H1 (cell line): ENCODE data around the gene PAGE2B. TPM values are rescaled to one million over a fixed set of nuclear protein-coding genes. Genes with fewer than 3 reads are reported as not detected.

Experiments used
- CTCF ChIA-PET: fragments of 300-600 bp; sonication (Branson Sonifier 250); formaldehyde crosslinking; loops from one replicate; lab custom pipeline; 2021; ENCODE audit not compliant: partially characterized antibody; lab: Charles Lee
- POLR2A ChIA-PET: fragments of 300-600 bp; sonication (Branson Sonifier 250); formaldehyde crosslinking; loops from one replicate; lab custom pipeline; 2021; ENCODE audit warnings: inconsistent platforms; ENCODE audit not compliant: partially characterized antibody; lab: Charles Lee
- DNase-seq, 2 experiments: peaks; one replicate each; pipeline versions ENCODE4 v3.0.0 to v3.0.0-alpha.2; 2010 to 2022; ENCODE audit warnings: low spot score in 2 of 2, low read depth in 1 of 2, mixed read lengths in 1 of 2
- FAIRE-seq: peaks from 2 replicates; lab custom pipeline; 2011; peaks lifted over from hg19 to GRCh38; lab: Jason Lieb, UNC
- H2AFZ ChIP-seq: 2 replicates; pipeline ENCODE4 v1.8.1; 2012; ENCODE audit warnings: low read length, inconsistent platforms
- H2AK5ac ChIP-seq: 2 replicates; pipeline ENCODE4 v1.6.1; 2013; ENCODE audit warnings: low read depth, low read length
- H2BK120ac ChIP-seq: replicated peaks from 2 replicates; pipeline ENCODE3; 2013; ENCODE audit warnings: low read depth, low read length, inconsistent platforms
- H2BK12ac ChIP-seq: 2 replicates; pipeline ENCODE4 v1.6.1; 2013; ENCODE audit warnings: low read depth, low read length
- H2BK15ac ChIP-seq: 2 replicates; pipeline ENCODE4 v1.6.1; 2013; ENCODE audit warnings: low read length
- H2BK20ac ChIP-seq: 2 replicates; pipeline ENCODE4 v1.6.1; 2013; ENCODE audit warnings: low read length
- H2BK5ac ChIP-seq: 2 replicates; pipeline ENCODE4 v1.6.1; 2013; ENCODE audit warnings: low read depth, low read length
- H3K14ac ChIP-seq: 2 replicates; pipeline ENCODE4 v1.6.1; 2013; ENCODE audit warnings: inconsistent platforms; ENCODE audit not compliant: insufficient read length
- H3K18ac ChIP-seq: 2 replicates; pipeline ENCODE4 v1.6.1; 2013; ENCODE audit warnings: low read length; ENCODE audit errors: extremely low read depth
- H3K23ac ChIP-seq: 2 replicates; pipeline ENCODE4 v1.6.1; 2013; ENCODE audit warnings: inconsistent platforms; ENCODE audit not compliant: insufficient read length
- H3K23me2 ChIP-seq: 2 replicates; pipeline ENCODE4 v1.6.1; 2013; ENCODE audit warnings: low read depth, low read length
- H3K27ac ChIP-seq: 2 replicates; pipeline ENCODE4 v1.6.1; 2011; ENCODE audit warnings: low read depth, low read length, inconsistent platforms
- H3K27me3 ChIP-seq, 4 experiments: replicated peaks in 1 of 4; 1 replicate in 1 of 4; 2 replicates in 3 of 4; pipeline versions ENCODE4 v1.6.1 to v1.8.1; 2011 to 2013; ENCODE audit warnings: low read length in 3 of 4, mild to moderate bottlenecking in 3 of 4, inconsistent platforms in 2 of 4, mixed read lengths in 2 of 4, moderate library complexity in 1 of 4; ENCODE audit not compliant: control insufficient read depth in 3 of 4, insufficient read depth in 3 of 4; ENCODE audit errors: extremely low read depth in 1 of 4
- H3K36me3 ChIP-seq, 4 experiments: 2 replicates each; pipeline versions ENCODE4 v1.6.1 to v1.8.1; 2011 to 2013; ENCODE audit warnings: mild to moderate bottlenecking in 4 of 4, low read length in 3 of 4, moderate library complexity in 2 of 4, control low read depth in 1 of 4, inconsistent platforms in 1 of 4; ENCODE audit not compliant: insufficient read depth in 4 of 4, control insufficient read depth in 2 of 4
- H3K4ac ChIP-seq: replicated peaks from 2 replicates; pipeline ENCODE3; 2013; ENCODE audit warnings: low read length, low read depth, mixed read lengths, inconsistent platforms; ENCODE audit not compliant: insufficient read length
- H3K4me1 ChIP-seq, 4 experiments: replicated peaks in 1 of 4; 1 replicate in 1 of 4; 2 replicates in 3 of 4; pipeline versions ENCODE4 v1.6.1 to v1.8.1; 2011 to 2013; ENCODE audit warnings: low read length in 3 of 4, inconsistent platforms in 2 of 4, mixed read lengths in 1 of 4; ENCODE audit not compliant: insufficient read depth in 4 of 4, control insufficient read depth in 3 of 4
- H3K4me2 ChIP-seq, 2 experiments: 2 replicates each; pipeline versions ENCODE4 v1.6.1 to v1.8.1; 2011 to 2013; ENCODE audit warnings: low read depth in 2 of 2, low read length in 2 of 2, control low read depth in 1 of 2, inconsistent platforms in 1 of 2, mild to moderate bottlenecking in 1 of 2; ENCODE audit not compliant: insufficient read depth in 1 of 2
- H3K4me3 ChIP-seq, 4 experiments: fragments of 200-600, 300-600 bp in 1 of 4; sonication (generic), shearing (Covaris generic), sonication (Bioruptor Twin) in 1 of 4; 2 replicates each; pipeline versions ENCODE4 v1.5.1 to v1.8.1; 2011 to 2016; ENCODE audit warnings: low read length in 4 of 4, low read depth in 3 of 4, control low read depth in 2 of 4, inconsistent platforms in 2 of 4, mild to moderate bottlenecking in 2 of 4, mixed read lengths in 1 of 4, moderate library complexity in 1 of 4; ENCODE audit not compliant: insufficient read depth in 2 of 4; ENCODE audit errors: extremely low read depth in 1 of 4
- H3K56ac ChIP-seq: replicated peaks from 2 replicates; pipeline ENCODE3; 2013; ENCODE audit warnings: low read depth, mild to moderate bottlenecking, mixed read lengths, low read length, inconsistent platforms; ENCODE audit not compliant: insufficient read length
- H3K79me1 ChIP-seq: 2 replicates; pipeline ENCODE4 v1.6.1; 2013; ENCODE audit warnings: low read depth, low read length, control low read depth
- H3K79me2 ChIP-seq, 2 experiments: 2 replicates each; pipeline versions ENCODE4 v1.6.1 to v1.8.1; 2012 to 2013; ENCODE audit warnings: low read length in 2 of 2, mild to moderate bottlenecking in 2 of 2, inconsistent platforms in 1 of 2; ENCODE audit not compliant: insufficient read depth in 2 of 2, control insufficient read depth in 1 of 2
- H3K9ac ChIP-seq, 4 experiments: replicated peaks in 1 of 4; 1 replicate in 1 of 4; 2 replicates in 3 of 4; pipeline versions ENCODE4 v1.6.1 to v1.8.1; 2011 to 2013; ENCODE audit warnings: low read depth in 3 of 4, low read length in 3 of 4, control low read depth in 2 of 4, mild to moderate bottlenecking in 2 of 4, moderate library complexity in 2 of 4, inconsistent platforms in 1 of 4; ENCODE audit errors: extremely low read depth in 1 of 4
- H3K9me3 ChIP-seq, 2 experiments: 2 replicates each; pipeline versions ENCODE4 v1.6.1 to v1.8.1; 2012 to 2013; ENCODE audit warnings: mild to moderate bottlenecking in 2 of 2, moderate library complexity in 2 of 2, control low read depth in 1 of 2, inconsistent platforms in 1 of 2, low read depth in 1 of 2, low read length in 1 of 2, mixed read lengths in 1 of 2; ENCODE audit not compliant: insufficient read depth in 2 of 2
- H4K20me1 ChIP-seq, 2 experiments: replicated peaks in 1 of 2; 2 replicates each; pipeline versions ENCODE3 to v1.8.1; 2011 to 2013; ENCODE audit warnings: inconsistent platforms in 2 of 2, low read length in 2 of 2, mild to moderate bottlenecking in 1 of 2; ENCODE audit not compliant: insufficient read depth in 2 of 2, control insufficient read depth in 1 of 2
- H4K5ac ChIP-seq: 2 replicates; pipeline ENCODE4 v1.6.1; 2013; ENCODE audit warnings: low read length, low read depth, mixed read lengths, inconsistent platforms; ENCODE audit not compliant: insufficient read length
- H4K8ac ChIP-seq: 2 replicates; pipeline ENCODE4 v1.8.0; 2013; ENCODE audit warnings: mild to moderate bottlenecking, moderate library complexity, low read length, inconsistent platforms; ENCODE audit not compliant: insufficient read depth; ENCODE audit errors: extremely low read depth
- H4K91ac ChIP-seq: replicated peaks from 2 replicates; pipeline ENCODE3; 2013; ENCODE audit warnings: low read length, mixed read lengths, inconsistent platforms; ENCODE audit not compliant: insufficient read length
- ATF3 ChIP-seq: IDR thresholded peaks from 2 replicates; pipeline ENCODE4 v1.6.1; 2011; ENCODE audit warnings: low read depth, mild to moderate bottlenecking, low read length; ENCODE audit not compliant: insufficient read depth
- GABPA ChIP-seq: IDR thresholded peaks from 2 replicates; pipeline ENCODE4 v1.6.1; 2011; ENCODE audit warnings: mild to moderate bottlenecking, low read length, moderate library complexity, borderline replicate concordance; ENCODE audit not compliant: insufficient read depth
- KDM1A ChIP-seq: fragments of 200-600, 300-600 bp; sonication (generic); IDR thresholded peaks from 2 replicates; pipeline ENCODE4 v1.7.1; 2016; ENCODE audit warnings: mild to moderate bottlenecking, low read length, borderline replicate concordance
- POLR2AphosphoS5 ChIP-seq: IDR thresholded peaks from 2 replicates; pipeline ENCODE4 v1.6.1; 2011; ENCODE audit warnings: low read depth, low read length
- POU5F1 ChIP-seq: IDR thresholded peaks from 2 replicates; pipeline ENCODE4 v1.6.1; 2011; ENCODE audit warnings: low read depth, mild to moderate bottlenecking, low read length, moderate library complexity
- SP4 ChIP-seq: IDR thresholded peaks from 2 replicates; pipeline ENCODE4 v1.6.1; 2012; ENCODE audit warnings: low read length, inconsistent platforms
- TBP ChIP-seq: IDR thresholded peaks from 2 replicates; pipeline ENCODE4 v1.6.1; 2011; ENCODE audit warnings: low read depth, low read length, improper control_type of control experiment
- TEAD4 ChIP-seq: IDR thresholded peaks from 2 replicates; pipeline ENCODE4 v1.6.1; 2012; ENCODE audit warnings: low read depth, low read length, inconsistent platforms, mixed read lengths
- USF2 ChIP-seq: IDR thresholded peaks from 2 replicates; pipeline ENCODE4 v1.6.1; 2011; ENCODE audit warnings: low read length, improper control_type of control experiment
- YY1 ChIP-seq: IDR thresholded peaks from 2 replicates; pipeline ENCODE4 v1.6.1; 2011; ENCODE audit warnings: low read depth, mild to moderate bottlenecking, low read length
- WGBS, 2 experiments: shearing (Covaris generic) in 1 of 2; methylation state at CpG; one replicate each; pipeline versions ENCODE4 v1.1.6 to v1.1.7; 2013 to 2015; ENCODE audit warnings: low lambda C conversion rate in 2 of 2, mixed read lengths in 2 of 2, inconsistent platforms in 1 of 2, low coverage in 1 of 2, missing lambda C conversion rate in 1 of 2; ENCODE audit not compliant: insufficient replicate concordance in 2 of 2, insufficient coverage in 1 of 2, insufficient read length in 1 of 2; ENCODE audit errors: extremely low coverage in 1 of 2, missing lambda C conversion rate in 1 of 2; 5-methylcytosine and 5-hydroxymethylcytosine counted together
- polyA plus RNA-seq, 7 experiments: library from polyadenylated mRNA; depleted of rRNA in 3 of 7; stranded (reverse) in 5 of 7; unstranded in 2 of 7; fragments of >200 nt in 5 of 7; fragments of 200-250 nt in 2 of 7; gene quantifications; 1 replicate in 5 of 7; 2 replicates in 1 of 7; 4 replicates in 1 of 7; pipeline versions ENCODE4 v1.2.1 to v1.2.3, GENCODE V29; 2011 to 2013; ENCODE audit warnings: missing spikeins in 2 of 7, mixed read lengths in 2 of 7
- total RNA-seq: library from RNA; stranded (reverse); fragmentation: NEBNext Ultra II Directional; extraction: Animal tissue kit (Norgen Biotek cat#: 25700); gene quantifications from 2 replicates; pipeline ENCODE4 v1.2.1, GENCODE V29; 2021

PAGE2B gene
- total and polyA plus RNA-seq, 2 of the 8 experiments (the other 6 are each of a cell fraction or from before 2014, with no cell fraction given): not detected

- Histone ChIP-seq H2BK12ac (no peak within 1 kb of the TSS), H3K56ac (no peak within 1 kb of the TSS), H4K8ac (no peak within 1 kb of the TSS), H3K79me1 (no peaks in the 10 kb centered on the region), H3K18ac (no peak within 1 kb of the TSS), H3K4ac (no peak within 1 kb of the TSS), H3K9me3 (peaks cover 4 to 14% of the 10 kb centered on the region in 2 experiments; a peak in 2 of 4 replicates), H3K23me2 (no peaks in the 10 kb centered on the region), H3K36me3 (no peaks in the 10 kb centered on the region), H2AK5ac (no peak within 1 kb of the TSS), H3K4me3 (no peak within 1 kb of the TSS), H3K4me1 (no peaks in the 10 kb centered on the region), H3K9ac (no peak within 1 kb of the TSS), H4K20me1 (no peaks in the 10 kb centered on the region), H4K91ac (no peak within 1 kb of the TSS), H2BK20ac (no peak within 1 kb of the TSS), H3K27ac (no peak within 1 kb of the TSS), H2BK120ac (no peak within 1 kb of the TSS), H2BK5ac (no peak within 1 kb of the TSS), H3K79me2 (no peaks in the 10 kb centered on the region), H3K14ac (no peak within 1 kb of the TSS), H3K27me3 (no peaks in the 10 kb centered on the region), H2BK15ac (no peak within 1 kb of the TSS), H2AFZ (no peak within 1 kb of the TSS), H3K4me2 (no peak within 1 kb of the TSS), H3K23ac (no peak within 1 kb of the TSS), H4K5ac (no peak within 1 kb of the TSS)
- DNase-seq: no peak
- WGBS, 2 experiments: 89% methylated on average over 20 of the region's 30 CpGs; no CpG with 5 or more reads in 1 of the 2 experiments
- no peak for FAIRE-seq
- POLR2A ChIA-PET: no interaction called here
- CTCF ChIA-PET: no interaction called here
- no peak for TF ChIP-seq USF2
- no peak for TF ChIP-seq TBP
- no peak for TF ChIP-seq ATF3
- no peak for TF ChIP-seq POLR2AphosphoS5
- TF ChIP-seq TEAD4: no peak
- no peak for TF ChIP-seq KDM1A
- TF ChIP-seq GABPA: no peak
- no peak for TF ChIP-seq POU5F1
- TF ChIP-seq YY1: no peak
- no peak for TF ChIP-seq SP4
Measured at GRCh38 chrX:55088795-55089489, 14.1 kb downstream of the PAGE2B start, which contains the start of gene PAGE2. PAGE2 (plus strand) TSS chrX:55089018; CDS start chrX:55090021, 1,003 bp downstream.
